Measurements from ENCODE around the gene SIPA1L3. TPM values are rescaled to one million over a fixed set of nuclear protein-coding genes. Genes with fewer than 3 reads are reported as not detected.

The SIPA1L3 gene
- polyA plus RNA-seq, 1 donor from 2014 or later: 2.8 TPM

DNA sequence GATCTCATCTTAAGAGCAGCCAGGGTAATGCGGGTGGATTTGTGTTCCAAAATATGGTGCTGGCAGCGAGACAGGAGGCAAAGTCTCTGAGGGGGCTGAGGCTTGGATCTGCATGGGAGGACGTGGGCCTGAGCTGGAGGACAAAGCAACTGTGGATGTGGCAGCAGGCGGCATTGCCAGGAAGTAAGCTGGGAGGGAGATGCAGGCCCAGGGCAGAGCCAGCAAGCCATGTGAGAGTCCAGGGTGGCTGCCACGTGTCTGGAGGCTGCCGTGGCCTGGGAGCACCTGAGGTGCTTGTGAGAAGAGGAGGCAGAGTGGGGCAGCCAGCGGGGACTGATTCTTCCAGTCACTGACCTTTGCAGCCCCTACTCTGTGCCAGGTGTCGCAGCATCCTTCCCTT is 265.0 kb downstream of the SIPA1L3 start:
- Histone ChIP-seq H3K36me3 (ENCODE audit: insufficient read depth, low read length) (no peaks in the 10 kb centered on the region), H3F3A (ENCODE audit: insufficient read depth, low read length, poor library complexity, severe bottlenecking) (no peaks in the 10 kb centered on the region), H4K20me1 (ENCODE audit: insufficient read depth) (no peaks in the 10 kb centered on the region), H3K4me3 (ENCODE audit: low read length) (no peak overlapping the region), H2AFZ (ENCODE audit: low read depth, low read length) (no peak overlapping the region), H3K9ac (ENCODE audit: low read length) (no peak overlapping the region), H3K27me3 (ENCODE audit: insufficient read depth, low read depth, low read length) (no peaks in the 10 kb centered on the region), H3K27ac (ENCODE audit: low read length) (no peak overlapping the region), H3K4me2 (ENCODE audit: low read length) (no peak overlapping the region), H3K9me3 (ENCODE audit: low read length) (no peaks in the 10 kb centered on the region), H3K79me2 (replicated peaks; ENCODE audit: insufficient read depth, low read length) (no peaks in the 10 kb centered on the region), H3K9me2 (ENCODE audit: insufficient read depth, low read length) (no peaks in the 10 kb centered on the region)
- TF ChIP-seq EZH2 (IDR thresholded peaks at IDR 0.05; ENCODE audit: borderline replicate concordance, insufficient read depth, low read length, poor library complexity, severe bottlenecking) (no peak), MXI1 (conservative IDR thresholded peaks at IDR 0.05; ENCODE audit: poor library complexity, severe bottlenecking) (no peak), TAF1 (IDR thresholded peaks at IDR 0.05; ENCODE audit: low read depth) (no peak), SMC3 (conservative IDR thresholded peaks at IDR 0.05; ENCODE audit: poor library complexity) (no peak), POLR2AphosphoS5 (IDR thresholded peaks at IDR 0.05) (no peak), EP300 (conservative IDR thresholded peaks at IDR 0.05; ENCODE audit: poor library complexity, severe bottlenecking) (no peak), RAD21 (conservative IDR thresholded peaks at IDR 0.05) (no peak), CTCF (IDR thresholded peaks at IDR 0.05; ENCODE audit: poor library complexity, severe bottlenecking) (no peak)
- TF ChIP-seq, protein P1, sequence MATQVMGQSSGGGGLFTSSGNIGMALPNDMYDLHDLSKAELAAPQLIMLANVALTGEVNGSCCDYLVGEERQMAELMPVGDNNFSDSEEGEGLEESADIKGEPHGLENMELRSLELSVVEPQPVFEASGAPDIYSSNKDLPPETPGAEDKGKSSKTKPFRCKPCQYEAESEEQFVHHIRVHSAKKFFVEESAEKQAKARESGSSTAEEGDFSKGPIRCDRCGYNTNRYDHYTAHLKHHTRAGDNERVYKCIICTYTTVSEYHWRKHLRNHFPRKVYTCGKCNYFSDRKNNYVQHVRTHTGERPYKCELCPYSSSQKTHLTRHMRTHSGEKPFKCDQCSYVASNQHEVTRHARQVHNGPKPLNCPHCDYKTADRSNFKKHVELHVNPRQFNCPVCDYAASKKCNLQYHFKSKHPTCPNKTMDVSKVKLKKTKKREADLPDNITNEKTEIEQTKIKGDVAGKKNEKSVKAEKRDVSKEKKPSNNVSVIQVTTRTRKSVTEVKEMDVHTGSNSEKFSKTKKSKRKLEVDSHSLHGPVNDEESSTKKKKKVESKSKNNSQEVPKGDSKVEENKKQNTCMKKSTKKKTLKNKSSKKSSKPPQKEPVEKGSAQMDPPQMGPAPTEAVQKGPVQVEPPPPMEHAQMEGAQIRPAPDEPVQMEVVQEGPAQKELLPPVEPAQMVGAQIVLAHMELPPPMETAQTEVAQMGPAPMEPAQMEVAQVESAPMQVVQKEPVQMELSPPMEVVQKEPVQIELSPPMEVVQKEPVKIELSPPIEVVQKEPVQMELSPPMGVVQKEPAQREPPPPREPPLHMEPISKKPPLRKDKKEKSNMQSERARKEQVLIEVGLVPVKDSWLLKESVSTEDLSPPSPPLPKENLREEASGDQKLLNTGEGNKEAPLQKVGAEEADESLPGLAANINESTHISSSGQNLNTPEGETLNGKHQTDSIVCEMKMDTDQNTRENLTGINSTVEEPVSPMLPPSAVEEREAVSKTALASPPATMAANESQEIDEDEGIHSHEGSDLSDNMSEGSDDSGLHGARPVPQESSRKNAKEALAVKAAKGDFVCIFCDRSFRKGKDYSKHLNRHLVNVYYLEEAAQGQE (IDR thresholded peaks at IDR 0.05; ENCODE audit: borderline replicate concordance): no peak

GRCh38 chr19:38173291-38174041 is 266.5 kb downstream of the SIPA1L3 start:
- H3K27me3 ChIP-seq (ENCODE audit: insufficient read depth, low read depth, low read length): no peaks in the 10 kb centered on the region
- H3K9me2 ChIP-seq (ENCODE audit: insufficient read depth, low read length): no peaks in the 10 kb centered on the region
- no peaks in the 10 kb centered on the region for H3F3A ChIP-seq (ENCODE audit: insufficient read depth, low read length, poor library complexity, severe bottlenecking)
- no peak overlapping the region for H3K4me3 ChIP-seq (ENCODE audit: low read length)
- H3K27ac ChIP-seq (ENCODE audit: low read length): no peak overlapping the region
- H2AFZ ChIP-seq (ENCODE audit: low read depth, low read length): no peak overlapping the region
- TF ChIP-seq SMC3 (conservative IDR thresholded peaks at IDR 0.05; ENCODE audit: poor library complexity) (no peak), MXI1 (conservative IDR thresholded peaks at IDR 0.05; ENCODE audit: poor library complexity, severe bottlenecking) (no peak), EZH2 (IDR thresholded peaks at IDR 0.05; ENCODE audit: borderline replicate concordance, insufficient read depth, low read length, poor library complexity, severe bottlenecking) (no peak)
- TF ChIP-seq, protein P1 (IDR thresholded peaks at IDR 0.05; ENCODE audit: borderline replicate concordance): no peak
- H3K9ac ChIP-seq (ENCODE audit: low read length): no peak overlapping the region
- H3K4me2 ChIP-seq (ENCODE audit: low read length): no peak overlapping the region
- no peaks in the 10 kb centered on the region for H3K9me3 ChIP-seq (ENCODE audit: low read length)
- no peaks in the 10 kb centered on the region for H3K79me2 ChIP-seq (replicated peaks; ENCODE audit: insufficient read depth, low read length)
- H4K20me1 ChIP-seq (ENCODE audit: insufficient read depth): no peaks in the 10 kb centered on the region
- no peaks in the 10 kb centered on the region for H3K36me3 ChIP-seq (ENCODE audit: insufficient read depth, low read length)

All from neural cell (in vitro differentiated cells).